HEK293T (cell line): Measurements from ENCODE around the gene PPP6R3.
"Not testable (repeated sequence)": the region's sequence is repeated elsewhere in the genome, so short reads cannot be mapped to it uniquely, and the experiment has no call there.

Experiments
- CTCF ChIA-PET: fragments of 350-600 bp; formaldehyde crosslinking; extraction: SDS; loops from one replicate; lab custom pipeline; 2021; ENCODE audit warnings: antibody characterized with exemption, inconsistent platforms; lab: Yijun Ruan, JAX
- POLR2A ChIA-PET: fragments of 350-600 bp; formaldehyde crosslinking; extraction: SDS; loops from one replicate; lab custom pipeline; 2020; ENCODE audit warnings: antibody characterized with exemption, inconsistent platforms; lab: Yijun Ruan, JAX
- DNase-seq: peaks from one replicate; pipeline ENCODE4 v3.0.0; 2012; ENCODE audit warnings: mixed read lengths; ENCODE audit errors: extremely low spot score
- ARNT ChIP-seq: fragments of 450-650 bp; IDR thresholded peaks from 2 replicates; pipeline ENCODE4 v1.6.1; 2017; ENCODE audit warnings: mild to moderate bottlenecking
- BHLHE40 ChIP-seq: fragments of 450-650 bp; IDR thresholded peaks from 2 replicates; pipeline ENCODE4 v1.6.1; 2016; ENCODE audit warnings: mild to moderate bottlenecking, moderate library complexity, borderline replicate concordance
- CTBP1 ChIP-seq: fragments of 450-650 bp; IDR thresholded peaks from 2 replicates; pipeline ENCODE4 v1.6.1; 2016; ENCODE audit warnings: borderline replicate concordance
- ELF4 ChIP-seq: fragments of 450-650 bp; IDR thresholded peaks from 2 replicates; pipeline ENCODE4 v1.6.1; 2017; ENCODE audit warnings: antibody characterized with exemption
- FOXA1 ChIP-seq: fragments of 450-650 bp; IDR thresholded peaks from 2 replicates; pipeline ENCODE4 v1.6.1; 2016; ENCODE audit warnings: mild to moderate bottlenecking
- FOXK2 ChIP-seq: fragments of 450-650 bp; IDR thresholded peaks from 2 replicates; pipeline ENCODE4 v1.6.1; 2016; ENCODE audit warnings: mild to moderate bottlenecking
- FOXM1 ChIP-seq: fragments of 450-650 bp; IDR thresholded peaks from 2 replicates; pipeline ENCODE4 v1.6.1; 2017; ENCODE audit warnings: mild to moderate bottlenecking, borderline replicate concordance
- HDGF ChIP-seq: fragments of 450-650 bp; IDR thresholded peaks from 2 replicates; pipeline ENCODE4 v1.6.1; 2017; ENCODE audit warnings: antibody characterized with exemption, borderline replicate concordance
- L3MBTL2 ChIP-seq: fragments of 450-650 bp; conservative IDR thresholded peaks from 2 replicates; pipeline ENCODE4 v1.6.1; 2016; ENCODE audit warnings: mild to moderate bottlenecking
- LEF1 ChIP-seq: fragments of 450-650 bp; IDR thresholded peaks from 2 replicates; pipeline ENCODE4 v1.6.1; 2017; ENCODE audit warnings: mild to moderate bottlenecking, borderline replicate concordance
- NFRKB ChIP-seq: fragments of 450-650 bp; IDR thresholded peaks from 2 replicates; pipeline ENCODE4 v1.6.1; 2016; ENCODE audit warnings: mild to moderate bottlenecking, moderate library complexity
- PKNOX1 ChIP-seq: fragments of 450-650 bp; IDR thresholded peaks from 2 replicates; pipeline ENCODE4 v1.6.1; 2016
- SP1 ChIP-seq: fragments of 450-650 bp; IDR thresholded peaks from 2 replicates; pipeline ENCODE4 v1.6.1; 2017
- SUZ12 ChIP-seq: fragments of 450-650 bp; IDR thresholded peaks from 2 replicates; pipeline ENCODE4 v1.6.1; 2016; ENCODE audit warnings: mild to moderate bottlenecking
- TARDBP ChIP-seq: fragments of 450-650 bp; IDR thresholded peaks from 2 replicates; pipeline ENCODE4 v1.6.1; 2016
- ZNF384 ChIP-seq: fragments of 450-650 bp; IDR thresholded peaks from 2 replicates; pipeline ENCODE4 v1.6.1; 2016

PPP6R3 gene

GRCh38 chr11:68469642-68470041, 9.1 kb downstream of the PPP6R3 start:
- TF ChIP-seq FOXK2: no peak
- TF ChIP-seq FOXM1: no peak
- no peak for TF ChIP-seq BHLHE40
- no peak for TF ChIP-seq LEF1
- TF ChIP-seq SP1: no peak
- no peak for TF ChIP-seq PKNOX1
- TF ChIP-seq ELF4: no peak
- TF ChIP-seq NFRKB: no peak
- no peak for TF ChIP-seq HDGF
- TF ChIP-seq ARNT: no peak
- no peak for TF ChIP-seq ZNF384
- TF ChIP-seq L3MBTL2: no peak
- no peak for TF ChIP-seq TARDBP
- no peak for TF ChIP-seq CTBP1
- no peak for TF ChIP-seq SUZ12
- no peak for TF ChIP-seq FOXA1
- POLR2A ChIA-PET: no interaction called here
- no peak for DNase-seq
- CTCF ChIA-PET: no interaction called here

- POLR2A ChIA-PET: no interaction called here
- DNase-seq: no peak
- CTCF ChIA-PET: interaction anchor here (0.6 kb wide), 1 partner anchor 10 kb away, joined by 9 read pairs; no protein-coding TSS in a partner anchor
- no peak for TF ChIP-seq HDGF
Observed at GRCh38 chr11:68470304-68470811, 9.8 kb downstream of the PPP6R3 start.

- ChIA-PET CTCF (interaction anchor here (0.6 kb wide), 1 partner anchor 8 kb away, joined by 9 read pairs; no protein-coding TSS in a partner anchor), POLR2A (no interaction called here)
- no peak for DNase-seq
- TF ChIP-seq BHLHE40 (no peak), ARNT (no peak), FOXM1 (no peak), FOXA1 (no peak), PKNOX1 (no peak), ELF4 (no peak), ZNF384 (no peak), L3MBTL2 (no peak), FOXK2 (no peak), SUZ12 (no peak), SP1 (no peak), TARDBP (no peak), CTBP1 (no peak), LEF1 (no peak), HDGF (no peak), NFRKB (no peak)
Observed at GRCh38 chr11:68471360-68472340, 11.1 kb downstream of the PPP6R3 start.

- no peak for TF ChIP-seq HDGF
- no peak for TF ChIP-seq TARDBP
- TF ChIP-seq SUZ12: no peak
- no peak for TF ChIP-seq ARNT
- no peak for TF ChIP-seq NFRKB
- TF ChIP-seq LEF1: no peak
- TF ChIP-seq BHLHE40: no peak
- no peak for TF ChIP-seq SP1
- no peak for TF ChIP-seq L3MBTL2
- no peak for TF ChIP-seq CTBP1
- TF ChIP-seq ZNF384: no peak
- POLR2A ChIA-PET: no interaction called here
- CTCF ChIA-PET: no interaction called here
- DNase-seq: no peak
Observed at GRCh38 chr11:68472778-68473177, 12.2 kb downstream of the PPP6R3 start.

- ChIA-PET POLR2A (no interaction called here), CTCF (no interaction called here)
- DNase-seq: no peak
- TF ChIP-seq TARDBP (no peak), FOXK2 (no peak), LEF1 (no peak)
Observed at GRCh38 chr11:68473693-68474092, 13.1 kb downstream of the PPP6R3 start.

- DNase-seq, CTCF ChIA-PET, POLR2A ChIA-PET: not testable (repeated sequence)
Observed at GRCh38 chr11:68475626-68476025, 15.1 kb downstream of the PPP6R3 start.

- TF ChIP-seq L3MBTL2 (no peak), BHLHE40 (no peak), HDGF (no peak), CTBP1 (no peak), PKNOX1 (no peak), LEF1 (no peak), FOXA1 (no peak), TARDBP (no peak), FOXM1 (no peak), ZNF384 (no peak), NFRKB (no peak), FOXK2 (no peak), SUZ12 (no peak), ELF4 (no peak)
- CTCF ChIA-PET: no interaction called here
- no peak for DNase-seq
- POLR2A ChIA-PET: no interaction called here
Observed at GRCh38 chr11:68479390-68479789, 18.8 kb downstream of the PPP6R3 start.
